B cell (primary cell): ENCODE measurements around the gene RNPC3. TPM values are rescaled to one million over a fixed set of nuclear protein-coding genes. Genes with fewer than 3 reads are reported as not detected.

Experiments used
- ATAC-seq: fragments of 200-7000 bp; cut with Tn5 transposase; one replicate; pipeline ENCODE4 v1.10.0; 2021; ENCODE audit warnings: low read depth, mild to moderate bottlenecking, moderate number of reproducible peaks, moderate library complexity
- CTCF ChIA-PET: fragments of 350-600 bp; sonication (Branson Sonifier 250); formaldehyde crosslinking; loops from one replicate; lab custom pipeline; 2021; ENCODE audit warnings: antibody characterized with exemption, inconsistent platforms; lab: Charles Lee
- POLR2A ChIA-PET: fragments of 350-600 bp; sonication (Branson Sonifier 250); formaldehyde crosslinking; loops from one replicate; lab custom pipeline; 2021; ENCODE audit warnings: antibody characterized with exemption; lab: Charles Lee
- DNase-seq: peaks from one replicate; pipeline ENCODE4 v3.0.0; 2013
- H2AFZ ChIP-seq: 2 replicates; pipeline ENCODE4 v1.6.1; 2012; ENCODE audit warnings: mild to moderate bottlenecking, low read depth, low read length; ENCODE audit not compliant: insufficient read depth, poor library complexity, severe bottlenecking
- H3K27ac ChIP-seq, 2 donors: 1 replicate in 1 of 2; 2 replicates in 1 of 2; pipeline ENCODE4 v1.5.1; 2012 to 2013; ENCODE audit warnings: low read length in 2 of 2, mild to moderate bottlenecking in 2 of 2, moderate library complexity in 1 of 2
- H3K27me3 ChIP-seq, 4 experiments: fragments of 200-600 bp in 1 of 4; sonication (generic) in 1 of 4; replicated peaks in 1 of 4; 1 replicate in 2 of 4; 2 replicates in 2 of 4; pipeline versions ENCODE4 v1.6.1 to v1.7.0; 2013 to 2016; ENCODE audit warnings: low read length in 3 of 4, mild to moderate bottlenecking in 2 of 4, mixed read lengths in 1 of 4, moderate library complexity in 1 of 4; ENCODE audit not compliant: insufficient read depth in 4 of 4, control insufficient read depth in 3 of 4; ENCODE audit errors: control extremely low read depth in 1 of 4
- H3K36me3 ChIP-seq, 2 experiments: replicated peaks in 1 of 2; 1 replicate in 1 of 2; 2 replicates in 1 of 2; pipeline versions ENCODE4 v1.6.1 to v1.7.1; 2013; ENCODE audit warnings: low read length in 1 of 2; ENCODE audit not compliant: insufficient read depth in 2 of 2, control insufficient read depth in 1 of 2; ENCODE audit errors: control extremely low read depth in 1 of 2, extremely low read depth in 1 of 2
- H3K4me1 ChIP-seq, 2 donors: fragments of 200-600 bp in 1 of 2; sonication (generic) in 1 of 2; 1 replicate in 1 of 2; 2 replicates in 1 of 2; pipeline versions ENCODE4 v1.5.1 to v1.6.1; 2013 to 2017; ENCODE audit warnings: low read length in 2 of 2; ENCODE audit not compliant: control insufficient read depth in 2 of 2, insufficient read depth in 2 of 2
- H3K4me2 ChIP-seq: replicated peaks from 2 replicates; pipeline ENCODE3; 2012; ENCODE audit warnings: mild to moderate bottlenecking, low read depth, low read length; ENCODE audit not compliant: poor library complexity, severe bottlenecking
- H3K4me3 ChIP-seq, 5 experiments: fragments of 200-600 bp in 1 of 5; sonication (generic) in 1 of 5; 1 replicate in 3 of 5; 2 replicates in 2 of 5; pipeline versions ENCODE4 v1.5.1 to v1.7.0; 2011 to 2016; ENCODE audit warnings: low read length in 4 of 5, mild to moderate bottlenecking in 4 of 5, low read depth in 2 of 5, control low read depth in 1 of 5, moderate library complexity in 1 of 5; ENCODE audit not compliant: insufficient read depth in 1 of 5; ENCODE audit errors: control extremely low read depth in 1 of 5, extremely low read depth in 1 of 5
- H3K79me2 ChIP-seq: fragments of 200-600 bp; sonication (generic); one replicate; pipeline ENCODE4 v1.6.0; 2016; ENCODE audit warnings: low read length; ENCODE audit not compliant: control insufficient read depth, insufficient read depth
- H3K9ac ChIP-seq: fragments of 200-600 bp; sonication (generic); 2 replicates; pipeline ENCODE4 v1.6.1; 2017; ENCODE audit warnings: mild to moderate bottlenecking, low read length, moderate library complexity
- H3K9me3 ChIP-seq, 3 donors: one replicate each; pipeline versions ENCODE4 v1.6.1 to v1.7.1; 2013; ENCODE audit warnings: low read length in 2 of 3; ENCODE audit not compliant: control insufficient read depth in 2 of 3, insufficient read depth in 1 of 3; ENCODE audit errors: control extremely low read depth in 1 of 3
- H4K20me1 ChIP-seq: 2 replicates; pipeline ENCODE4 v1.6.0; 2012; ENCODE audit warnings: mild to moderate bottlenecking, low read length; ENCODE audit not compliant: insufficient read depth, control insufficient read depth, poor library complexity, severe bottlenecking
- H3K27ac Mint-ChIP-seq: one replicate; pipeline ENCODE4 v1.8.0; 2021; ENCODE audit warnings: mixed read lengths
- H3K27me3 Mint-ChIP-seq: one replicate; pipeline ENCODE4 v1.8.0; 2021; ENCODE audit warnings: mixed read lengths
- H3K4me1 Mint-ChIP-seq: one replicate; pipeline ENCODE4 v1.8.0; 2021; ENCODE audit warnings: mixed read lengths
- H3K4me3 Mint-ChIP-seq: one replicate; pipeline ENCODE4 v1.8.0; 2021; ENCODE audit warnings: mixed read lengths
- H3K9me3 Mint-ChIP-seq: one replicate; pipeline ENCODE4 v1.8.0; 2022; ENCODE audit warnings: mixed read lengths; ENCODE audit not compliant: insufficient read depth
- CTCF ChIP-seq: fragments of 200-600 bp; IDR thresholded peaks from one replicate; pipeline ENCODE4 v1.8.0; 2022; ENCODE audit warnings: antibody characterized with exemption, mild to moderate bottlenecking
- EZH2 ChIP-seq: IDR thresholded peaks from 2 replicates; pipeline ENCODE4 v1.6.1; 2012; ENCODE audit warnings: borderline replicate concordance, low read depth, mild to moderate bottlenecking, moderate library complexity, low read length; ENCODE audit not compliant: insufficient read depth, poor library complexity, severe bottlenecking
- WGBS: methylation state at CpG from one replicate; pipeline ENCODE4 v1.1.5; 2013; ENCODE audit warnings: missing lambda C conversion rate; ENCODE audit not compliant: insufficient coverage; 5-methylcytosine and 5-hydroxymethylcytosine counted together
- intact Hi-C: fragments of 100-400 bp; cut with micrococcal nuclease; formaldehyde crosslinking; loops from one replicate; pipeline ENCODE4 v1.10.0; 2022
- polyA plus RNA-seq: library from polyadenylated mRNA; depleted of rRNA; stranded (reverse); fragments of >200 nt; gene quantifications from 2 replicates; pipeline ENCODE4 v1.2.3, GENCODE V29; 2012
- total RNA-seq, 2 donors: library from RNA; stranded (reverse); fragments of 120-200 nt in 1 of 2; gene quantifications; 1 replicate in 1 of 2; 2 replicates in 1 of 2; pipeline versions ENCODE4 v1.2.3 to v1.2.4, GENCODE V29; 2013 to 2022

Gene RNPC3
- total and polyA plus RNA-seq, 2 donors (not counting 1 experiment from before 2014, with no cell fraction given): 32.0 to 83.6 TPM

- H3K9ac ChIP-seq: no peak overlapping the region
Observed at GRCh38 chr1:103509250-103509649, 16.2 kb upstream of the RNPC3 start.

GRCh38 chr1:103513711-103514110, 11.8 kb upstream of the RNPC3 start:
- TF ChIP-seq CTCF (no peak), EZH2 (no peak)
- Histone ChIP-seq H2AFZ (no peak overlapping the region), H3K27me3 (no peaks in the 10 kb centered on the region), H3K27ac (no peak overlapping the region), H3K79me2 (no peaks in the 10 kb centered on the region), H3K4me1 (no peaks in the 10 kb centered on the region), H4K20me1 (no peaks in the 10 kb centered on the region), H3K4me3 (no peak overlapping the region), H3K4me2 (no peak overlapping the region), H3K36me3 (no peaks in the 10 kb centered on the region), H3K9ac (no peak overlapping the region), H3K9me3 (no peaks in the 10 kb centered on the region)
- ChIA-PET POLR2A (no interaction called here), CTCF (interaction anchor here (1.6 to 2.4 kb wide), 2 partner anchors 12 to 15 kb away, joined by 4 to 13 read pairs; partner anchors contain the start of gene RNPC3)
- Mint-ChIP-seq H3K27ac (no peak overlapping the region), H3K4me1 (peaks cover 9% of the 10 kb centered on the region), H3K27me3 (no peaks in the 10 kb centered on the region), H3K9me3 (no peaks in the 10 kb centered on the region), H3K4me3 (no peak overlapping the region)
- DNase-seq (no peak), ATAC-seq (no peak)
- whole genome bisulfite sequencing: no CpG with 5 or more reads among the region's 1 CpG
- intact Hi-C loops: no loop called here

More at GRCh38 chr1:103509250-103509649, 16.2 kb upstream of the RNPC3 start:
- Mint-ChIP-seq H3K27ac (no peak overlapping the region), H3K4me3 (no peak overlapping the region), H3K27me3 (no peaks in the 10 kb centered on the region), H3K4me1 (peaks cover 2% of the 10 kb centered on the region), H3K9me3 (no peaks in the 10 kb centered on the region)
- Histone ChIP-seq H3K4me2 (no peak overlapping the region), H3K27me3 (no peaks in the 10 kb centered on the region), H3K9me3 (no peaks in the 10 kb centered on the region), H3K36me3 (no peaks in the 10 kb centered on the region), H2AFZ (no peak overlapping the region), H3K4me1 (no peaks in the 10 kb centered on the region), H3K27ac (no peak overlapping the region), H4K20me1 (no peaks in the 10 kb centered on the region), H3K79me2 (no peaks in the 10 kb centered on the region), H3K4me3 (no peak overlapping the region)
- no CpG with 5 or more reads among the region's 1 CpG for WGBS
- CTCF ChIA-PET: no interaction called here
- intact Hi-C loops: no loop called here
- POLR2A ChIA-PET: no interaction called here
- TF ChIP-seq CTCF (no peak), EZH2 (no peak)
- ATAC-seq (no peak), DNase-seq (no peak)
